NT2/D1 (cell line): ENCODE results near the gene SLC24A3.

Experiments
- YY1 ChIP-seq: IDR thresholded peaks from 2 replicates; pipeline ENCODE4 v1.6.1; 2011; ENCODE audit not compliant: insufficient read length, insufficient read depth
- ZNF274 ChIP-seq: IDR thresholded peaks from 2 replicates; pipeline ENCODE4 v1.6.1; 2011; ENCODE audit warnings: mild to moderate bottlenecking, low read depth, low read length

GRCh38 chr20:19405958-19406357 lies 193.5 kb downstream of the SLC24A3 start:
- TF ChIP-seq ZNF274 = no peak
- TF ChIP-seq YY1 = no peak
